HTERT RPE-1 (cell line): Measurements from ENCODE around the gene LLCFC1.
"Not testable (repeated sequence)": the region's sequence is repeated elsewhere in the genome, so short reads cannot be mapped to it uniquely, and the experiment has no call there.

ENCODE experiments used
- in situ Hi-C: fragments of 300-500 bp; cut with MboI; formaldehyde crosslinking; loops from 4 replicates; pipeline ENCODE4 v1.14.3; 2020; ENCODE audit warnings: low sequenced_read_pairs

Gene LLCFC1

GRCh38 chr7:142969183-142969582, 29.9 kb downstream of the LLCFC1 start:
- in situ Hi-C loops: no loop called here

GRCh38 chr7:142974626-142975025, 35.3 kb downstream of the LLCFC1 start:
- in situ Hi-C loops: no loop called here

- in situ Hi-C loops: not testable (repeated sequence)
These were observed 39.1 kb downstream of the LLCFC1 start for GRCh38 chr7:142978402-142978801.

- in situ Hi-C loops: no loop called here
These were observed 44.5 kb downstream of the LLCFC1 start for GRCh38 chr7:142983825-142984224.

- in situ Hi-C loops: no loop called here
These were observed 45.0 kb downstream of the LLCFC1 start for GRCh38 chr7:142984297-142984696.
